Upper lobe of left lung (tissue), 4 donors: Measurements from ENCODE around the gene CEP170.
"Not testable (repeated sequence)": the region's sequence is repeated elsewhere in the genome, so short reads cannot be mapped to it uniquely, and the experiment has no call there.

Experiments used
- POLR2A ChIP-seq, 4 donors: fragments of 450-650 bp; IDR thresholded peaks; one replicate each; pipeline ENCODE4 v1.5.1; 2016 to 2017; ENCODE audit warnings: antibody characterized with exemption in 4 of 4, mild to moderate bottlenecking in 2 of 4
- POLR2AphosphoS5 ChIP-seq, 2 donors: sonication (generic); formaldehyde crosslinking; IDR thresholded peaks; one replicate each; pipeline ENCODE4 v1.5.1; 2017; ENCODE audit warnings: antibody characterized with exemption in 2 of 2
- TF ChIP-seq, protein P1 (sequence below), 6 experiments: fragments of 450-650 bp in 4 of 6; fragments of 200-600 bp in 2 of 6; sonication (generic) in 2 of 6; IDR thresholded peaks; one replicate each; pipeline ENCODE4 v1.5.1; 2016 to 2019; ENCODE audit warnings: antibody characterized with exemption in 6 of 6

GRCh38 chr1:243107171-243107570, 147.9 kb downstream of the CEP170 start:
- not testable (repeated sequence) for TF ChIP-seq POLR2AphosphoS5, POLR2A (IDR thresholded peaks at IDR 0.05)
- TF ChIP-seq, protein P1, sequence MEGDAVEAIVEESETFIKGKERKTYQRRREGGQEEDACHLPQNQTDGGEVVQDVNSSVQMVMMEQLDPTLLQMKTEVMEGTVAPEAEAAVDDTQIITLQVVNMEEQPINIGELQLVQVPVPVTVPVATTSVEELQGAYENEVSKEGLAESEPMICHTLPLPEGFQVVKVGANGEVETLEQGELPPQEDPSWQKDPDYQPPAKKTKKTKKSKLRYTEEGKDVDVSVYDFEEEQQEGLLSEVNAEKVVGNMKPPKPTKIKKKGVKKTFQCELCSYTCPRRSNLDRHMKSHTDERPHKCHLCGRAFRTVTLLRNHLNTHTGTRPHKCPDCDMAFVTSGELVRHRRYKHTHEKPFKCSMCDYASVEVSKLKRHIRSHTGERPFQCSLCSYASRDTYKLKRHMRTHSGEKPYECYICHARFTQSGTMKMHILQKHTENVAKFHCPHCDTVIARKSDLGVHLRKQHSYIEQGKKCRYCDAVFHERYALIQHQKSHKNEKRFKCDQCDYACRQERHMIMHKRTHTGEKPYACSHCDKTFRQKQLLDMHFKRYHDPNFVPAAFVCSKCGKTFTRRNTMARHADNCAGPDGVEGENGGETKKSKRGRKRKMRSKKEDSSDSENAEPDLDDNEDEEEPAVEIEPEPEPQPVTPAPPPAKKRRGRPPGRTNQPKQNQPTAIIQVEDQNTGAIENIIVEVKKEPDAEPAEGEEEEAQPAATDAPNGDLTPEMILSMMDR (IDR thresholded peaks at IDR 0.05), result not testable (repeated sequence)
